ENCODE results near the gene NDUFAF8.

Gene NDUFAF8

GRCh38 chr17:81253358-81254131 is 14.4 kb downstream of the NDUFAF8 start (continued):
- TF ChIP-seq, protein P1, sequence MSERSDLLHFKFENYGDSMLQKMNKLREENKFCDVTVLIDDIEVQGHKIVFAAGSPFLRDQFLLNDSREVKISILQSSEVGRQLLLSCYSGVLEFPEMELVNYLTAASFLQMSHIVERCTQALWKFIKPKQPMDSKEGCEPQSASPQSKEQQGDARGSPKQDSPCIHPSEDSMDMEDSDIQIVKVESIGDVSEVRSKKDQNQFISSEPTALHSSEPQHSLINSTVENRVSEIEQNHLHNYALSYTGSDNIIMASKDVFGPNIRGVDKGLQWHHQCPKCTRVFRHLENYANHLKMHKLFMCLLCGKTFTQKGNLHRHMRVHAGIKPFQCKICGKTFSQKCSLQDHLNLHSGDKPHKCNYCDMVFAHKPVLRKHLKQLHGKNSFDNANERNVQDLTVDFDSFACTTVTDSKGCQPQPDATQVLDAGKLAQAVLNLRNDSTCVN (tag by site-specific recombination; optimal IDR thresholded peaks at IDR 0.05): peak; percentile 44
- TF ChIP-seq ZNF354C (tag by site-specific recombination; IDR thresholded peaks at IDR 0.05; ENCODE audit: borderline replicate concordance, low read depth) (peak; percentile 82; the same call in 1 of the 2 replicates), ZNF555 (tag by site-specific recombination; conservative IDR thresholded peaks at IDR 0.05) (no peak), ZNF549 (tag by site-specific recombination; IDR thresholded peaks at IDR 0.05) (no peak), KLF7 (tag by site-specific recombination; IDR thresholded peaks at IDR 0.05; ENCODE audit: borderline replicate concordance) (peak; percentile 9; the same call in 1 of the 2 replicates), ZNF777 (tag by site-specific recombination; IDR thresholded peaks at IDR 0.05; ENCODE audit: borderline replicate concordance) (no peak; the same call in 1 of the 2 replicates), BCL11B (tag by site-specific recombination; IDR thresholded peaks at IDR 0.05; ENCODE audit: low read depth) (peak; percentile 40; the same call in 1 of the 2 replicates), ZNF157 (tag by site-specific recombination; IDR thresholded peaks at IDR 0.05) (peak; percentile 59), ZBTB7A (tag by site-specific recombination; IDR thresholded peaks at IDR 0.05; ENCODE audit: low read depth) (peak; percentile 96), IKZF3 (tag by site-specific recombination; IDR thresholded peaks at IDR 0.05) (no peak), ZNF239 (tag by site-specific recombination; IDR thresholded peaks at IDR 0.05) (peak; percentile 39; the same call in 1 of the 2 replicates), WT1 (tag by site-specific recombination; IDR thresholded peaks at IDR 0.05) (0 out of 2 replicates have a peak, but pooled peaks have one; percentile 48), KLF9 (tag by site-specific recombination; IDR thresholded peaks at IDR 0.05; ENCODE audit: low read depth) (peak; percentile 50; the same call in 1 of the 2 replicates), ZSCAN4 (tag by site-specific recombination; IDR thresholded peaks at IDR 0.05) (no peak), ATF2 (tag by site-specific recombination; IDR thresholded peaks at IDR 0.05; ENCODE audit: low read depth) (0 out of 2 replicates have a peak, but pooled peaks have one; percentile 7), ZNF114 (tag by site-specific recombination; IDR thresholded peaks at IDR 0.05) (no peak), ZNF311 (tag by site-specific recombination; IDR thresholded peaks at IDR 0.05; ENCODE audit: borderline replicate concordance) (peak; percentile 90), EGR2 (tag by site-specific recombination; IDR thresholded peaks at IDR 0.05; ENCODE audit: low read depth) (no peak), REST (tag by site-specific recombination; IDR thresholded peaks at IDR 0.05) (no peak), HOXC10 (CRISPR knock-in tag; IDR thresholded peaks at IDR 0.05) (no peak)
- TF ChIP-seq, protein P2, sequence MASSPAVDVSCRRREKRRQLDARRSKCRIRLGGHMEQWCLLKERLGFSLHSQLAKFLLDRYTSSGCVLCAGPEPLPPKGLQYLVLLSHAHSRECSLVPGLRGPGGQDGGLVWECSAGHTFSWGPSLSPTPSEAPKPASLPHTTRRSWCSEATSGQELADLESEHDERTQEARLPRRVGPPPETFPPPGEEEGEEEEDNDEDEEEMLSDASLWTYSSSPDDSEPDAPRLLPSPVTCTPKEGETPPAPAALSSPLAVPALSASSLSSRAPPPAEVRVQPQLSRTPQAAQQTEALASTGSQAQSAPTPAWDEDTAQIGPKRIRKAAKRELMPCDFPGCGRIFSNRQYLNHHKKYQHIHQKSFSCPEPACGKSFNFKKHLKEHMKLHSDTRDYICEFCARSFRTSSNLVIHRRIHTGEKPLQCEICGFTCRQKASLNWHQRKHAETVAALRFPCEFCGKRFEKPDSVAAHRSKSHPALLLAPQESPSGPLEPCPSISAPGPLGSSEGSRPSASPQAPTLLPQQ (tag by site-specific recombination; IDR thresholded peaks at IDR 0.05): no peak
- TF ChIP-seq, protein P3, sequence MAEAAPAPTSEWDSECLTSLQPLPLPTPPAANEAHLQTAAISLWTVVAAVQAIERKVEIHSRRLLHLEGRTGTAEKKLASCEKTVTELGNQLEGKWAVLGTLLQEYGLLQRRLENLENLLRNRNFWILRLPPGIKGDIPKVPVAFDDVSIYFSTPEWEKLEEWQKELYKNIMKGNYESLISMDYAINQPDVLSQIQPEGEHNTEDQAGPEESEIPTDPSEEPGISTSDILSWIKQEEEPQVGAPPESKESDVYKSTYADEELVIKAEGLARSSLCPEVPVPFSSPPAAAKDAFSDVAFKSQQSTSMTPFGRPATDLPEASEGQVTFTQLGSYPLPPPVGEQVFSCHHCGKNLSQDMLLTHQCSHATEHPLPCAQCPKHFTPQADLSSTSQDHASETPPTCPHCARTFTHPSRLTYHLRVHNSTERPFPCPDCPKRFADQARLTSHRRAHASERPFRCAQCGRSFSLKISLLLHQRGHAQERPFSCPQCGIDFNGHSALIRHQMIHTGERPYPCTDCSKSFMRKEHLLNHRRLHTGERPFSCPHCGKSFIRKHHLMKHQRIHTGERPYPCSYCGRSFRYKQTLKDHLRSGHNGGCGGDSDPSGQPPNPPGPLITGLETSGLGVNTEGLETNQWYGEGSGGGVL (tag by site-specific recombination; IDR thresholded peaks at IDR 0.05): no peak
- TF ChIP-seq, protein P4, sequence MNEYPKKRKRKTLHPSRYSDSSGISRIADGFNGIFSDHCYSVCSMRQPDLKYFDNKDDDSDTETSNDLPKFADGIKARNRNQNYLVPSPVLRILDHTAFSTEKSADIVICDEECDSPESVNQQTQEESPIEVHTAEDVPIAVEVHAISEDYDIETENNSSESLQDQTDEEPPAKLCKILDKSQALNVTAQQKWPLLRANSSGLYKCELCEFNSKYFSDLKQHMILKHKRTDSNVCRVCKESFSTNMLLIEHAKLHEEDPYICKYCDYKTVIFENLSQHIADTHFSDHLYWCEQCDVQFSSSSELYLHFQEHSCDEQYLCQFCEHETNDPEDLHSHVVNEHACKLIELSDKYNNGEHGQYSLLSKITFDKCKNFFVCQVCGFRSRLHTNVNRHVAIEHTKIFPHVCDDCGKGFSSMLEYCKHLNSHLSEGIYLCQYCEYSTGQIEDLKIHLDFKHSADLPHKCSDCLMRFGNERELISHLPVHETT (tag by site-specific recombination; IDR thresholded peaks at IDR 0.05): no peak; the same call in none of the 2 replicates
- TF ChIP-seq, protein P5, sequence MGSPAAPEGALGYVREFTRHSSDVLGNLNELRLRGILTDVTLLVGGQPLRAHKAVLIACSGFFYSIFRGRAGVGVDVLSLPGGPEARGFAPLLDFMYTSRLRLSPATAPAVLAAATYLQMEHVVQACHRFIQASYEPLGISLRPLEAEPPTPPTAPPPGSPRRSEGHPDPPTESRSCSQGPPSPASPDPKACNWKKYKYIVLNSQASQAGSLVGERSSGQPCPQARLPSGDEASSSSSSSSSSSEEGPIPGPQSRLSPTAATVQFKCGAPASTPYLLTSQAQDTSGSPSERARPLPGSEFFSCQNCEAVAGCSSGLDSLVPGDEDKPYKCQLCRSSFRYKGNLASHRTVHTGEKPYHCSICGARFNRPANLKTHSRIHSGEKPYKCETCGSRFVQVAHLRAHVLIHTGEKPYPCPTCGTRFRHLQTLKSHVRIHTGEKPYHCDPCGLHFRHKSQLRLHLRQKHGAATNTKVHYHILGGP (tag by site-specific recombination; IDR thresholded peaks at IDR 0.05): no peak; the same call in 1 of the 2 replicates

All from HEK293 (cell line).